GM21576 (cell line): ENCODE measurements around the gene SORCS2.

Experiments
- ATAC-seq: cut with Tn5 transposase; IDR thresholded peaks from one replicate; pipeline ENCODE4 v1.9.1; 2021; ENCODE audit warnings: mild to moderate bottlenecking, moderate library complexity; ENCODE audit not compliant: unreplicated experiment

The SORCS2 gene

DNA sequence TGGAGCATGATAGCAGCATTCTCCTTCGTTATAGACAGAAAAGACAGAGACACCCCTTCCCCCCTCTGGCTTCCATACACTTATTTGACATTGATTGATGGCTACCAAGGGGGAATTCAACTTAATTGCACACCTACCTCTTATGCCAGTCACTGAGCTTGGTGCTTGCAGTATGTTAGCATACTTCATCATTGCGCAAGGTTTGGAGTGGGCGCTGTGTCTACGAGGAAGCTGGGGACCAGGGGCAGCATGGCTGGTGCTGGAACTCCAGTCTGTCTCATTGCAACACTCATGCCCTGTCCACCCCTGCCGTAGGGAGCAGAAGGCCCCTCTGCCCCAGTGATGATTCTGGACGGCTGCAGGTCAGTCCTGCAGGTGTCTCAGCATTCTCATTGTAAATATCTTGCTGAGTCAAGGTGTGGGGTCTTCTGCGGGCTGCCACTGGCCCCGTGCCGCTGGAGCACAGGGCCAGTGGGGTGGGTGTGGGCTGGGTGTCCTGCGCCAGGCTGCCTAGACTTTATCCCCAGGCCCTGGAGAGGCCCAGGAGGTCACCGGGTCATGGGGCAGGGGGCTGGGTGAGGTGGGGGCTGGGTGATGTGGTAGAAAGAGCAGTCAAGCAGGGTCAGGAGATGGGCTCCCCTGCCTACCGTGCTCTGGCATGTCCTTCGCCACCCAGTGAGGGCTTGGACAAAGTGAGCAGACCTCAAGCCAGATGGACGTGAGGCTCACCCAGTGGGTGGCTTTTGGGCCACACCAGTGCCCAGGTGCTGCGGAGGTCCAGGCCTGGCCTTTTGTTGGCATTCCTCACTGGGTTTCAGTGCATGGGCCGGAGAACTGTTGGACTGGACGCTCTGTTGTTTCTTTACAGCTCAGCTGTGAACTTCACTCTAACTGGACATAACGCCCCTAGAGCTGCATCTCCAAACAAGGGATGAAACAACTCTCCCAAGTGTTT, 156.9 kb downstream of the SORCS2 start:
- no peak for ATAC-seq

DNA sequence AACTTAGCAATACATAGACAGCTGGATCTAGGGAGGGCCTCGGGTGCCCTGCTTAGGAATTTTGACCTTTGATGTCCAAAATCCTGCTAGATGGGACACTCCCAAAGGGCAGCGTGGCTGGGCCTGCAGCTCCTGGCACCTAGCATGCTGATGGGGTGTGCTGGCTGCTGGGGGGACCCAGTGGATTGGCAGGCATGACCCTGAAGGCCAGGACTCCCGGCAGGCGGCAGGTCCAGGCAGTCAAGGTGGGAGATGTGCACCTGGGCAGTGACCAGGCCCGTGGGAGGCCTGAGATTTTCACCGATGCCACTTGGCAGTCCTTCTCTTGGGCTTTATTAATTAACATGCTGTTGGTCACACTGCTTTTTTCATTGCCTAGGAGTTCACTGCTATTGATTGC, 158.1 kb downstream of the SORCS2 start:
- ATAC-seq, result no peak

DNA sequence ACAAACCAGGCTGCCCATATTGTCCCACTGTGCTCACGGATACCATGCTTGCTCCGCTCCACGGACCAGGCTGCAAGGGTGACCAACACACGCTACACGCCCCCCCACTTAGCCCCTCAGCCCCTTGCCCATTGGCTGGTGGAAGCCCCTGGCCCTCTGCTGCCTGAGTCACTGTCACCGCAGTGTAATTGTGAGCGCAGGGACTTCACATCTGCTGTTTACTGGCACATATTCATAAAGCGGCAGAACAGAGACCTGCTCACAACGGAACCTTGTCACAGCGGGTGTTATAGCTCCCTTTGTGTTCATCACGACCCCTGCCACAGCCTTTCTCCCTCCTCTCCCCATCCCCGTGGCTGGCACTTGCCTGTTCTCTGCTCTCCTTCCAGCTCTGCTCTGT, 158.7 kb downstream of the SORCS2 start:
- no peak for ATAC-seq

DNA sequence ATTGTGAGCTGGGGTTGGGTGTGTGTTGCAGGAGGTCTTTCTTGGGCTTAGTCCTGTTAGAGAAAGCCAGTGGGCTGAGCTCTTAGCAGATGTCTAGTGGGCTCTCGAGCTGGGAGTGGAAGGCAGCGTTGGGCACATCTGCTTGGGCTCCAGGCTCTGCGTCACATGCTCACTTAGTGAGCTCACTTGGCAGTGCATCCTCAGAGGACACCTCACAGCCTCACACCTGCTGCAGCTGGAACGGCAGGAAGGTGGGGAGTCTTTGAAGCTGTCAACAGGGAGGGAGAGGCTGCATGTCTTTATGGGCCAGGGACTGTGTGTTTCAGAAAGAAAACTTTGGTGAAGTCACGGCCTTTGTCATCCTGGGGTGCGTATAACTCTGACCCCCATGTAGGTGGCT, 160.1 kb downstream of the SORCS2 start:
- no peak for ATAC-seq

DNA sequence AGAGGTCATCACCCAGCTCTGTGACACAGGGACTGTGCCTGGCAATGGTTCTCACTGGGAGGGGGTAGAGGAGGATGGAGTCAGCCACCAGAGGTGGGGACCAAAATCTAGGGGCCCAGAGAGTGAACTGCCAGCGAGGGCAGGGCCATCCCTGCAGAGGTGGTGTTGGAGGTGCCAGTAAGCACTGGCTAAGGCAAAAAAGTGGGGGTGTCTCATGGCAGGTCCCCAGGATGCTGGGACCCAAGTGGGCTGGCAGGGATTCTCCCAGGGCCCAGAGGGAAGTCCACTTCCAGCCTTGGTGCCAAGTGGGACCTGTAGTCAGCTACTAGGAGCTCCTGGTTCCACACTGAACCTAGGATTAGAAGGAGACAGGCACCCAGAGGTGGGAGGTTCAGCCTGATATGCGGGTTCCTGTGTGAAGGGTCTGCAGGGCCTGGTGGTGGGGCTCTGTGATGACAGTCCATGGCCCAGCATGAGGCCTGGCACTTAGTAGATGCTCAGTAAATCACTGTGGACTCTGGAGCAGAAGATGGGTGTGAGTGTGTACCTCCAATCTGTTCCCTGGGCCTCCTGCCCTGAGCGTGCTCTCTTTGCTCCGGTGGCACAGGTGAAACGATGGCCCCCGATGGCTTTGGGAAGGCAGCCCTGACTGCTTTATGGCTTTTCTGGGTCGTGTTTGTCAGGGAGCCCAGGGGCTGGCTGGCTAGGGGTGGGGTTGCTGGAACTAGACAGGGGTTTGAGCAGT, 160.9 kb downstream of the SORCS2 start:
- ATAC-seq, result no peak

DNA sequence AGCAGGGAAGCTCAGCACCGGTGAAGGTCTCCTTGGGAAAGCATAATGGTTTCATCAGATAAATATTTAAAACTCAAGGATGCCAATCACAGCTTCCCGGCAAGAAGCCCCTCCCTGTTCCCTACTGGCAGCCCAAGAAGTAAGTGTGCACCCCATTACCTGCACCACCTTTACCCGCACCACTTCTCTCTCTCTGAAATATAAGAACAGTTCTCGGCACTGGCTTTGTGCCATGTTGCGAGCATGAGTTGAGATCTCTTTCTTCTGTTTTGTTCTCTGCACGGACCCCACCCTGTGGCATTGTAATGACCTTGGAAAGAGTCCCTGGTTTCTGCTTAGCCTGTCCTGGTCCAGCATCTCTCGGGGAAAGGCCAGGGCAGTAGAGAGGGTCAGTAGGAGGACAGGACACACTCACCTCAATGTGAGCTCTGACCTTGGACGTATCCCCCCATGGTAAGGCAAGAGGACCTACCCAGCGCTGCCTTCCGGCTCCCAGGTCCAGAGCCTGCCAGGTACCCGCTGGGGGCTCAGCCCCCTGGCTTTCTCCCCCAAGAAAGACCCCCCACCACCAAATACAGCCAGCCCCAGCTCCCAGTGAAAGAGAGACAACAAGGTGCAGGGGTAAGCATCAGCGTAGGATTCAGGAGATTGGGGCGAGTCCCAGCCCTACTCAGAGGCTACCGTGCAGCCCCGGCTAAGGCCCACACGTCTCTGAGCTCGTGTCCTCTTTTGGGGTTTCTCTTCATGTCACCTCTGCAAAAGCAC, 161.7 kb downstream of the SORCS2 start:
- no peak for ATAC-seq

DNA sequence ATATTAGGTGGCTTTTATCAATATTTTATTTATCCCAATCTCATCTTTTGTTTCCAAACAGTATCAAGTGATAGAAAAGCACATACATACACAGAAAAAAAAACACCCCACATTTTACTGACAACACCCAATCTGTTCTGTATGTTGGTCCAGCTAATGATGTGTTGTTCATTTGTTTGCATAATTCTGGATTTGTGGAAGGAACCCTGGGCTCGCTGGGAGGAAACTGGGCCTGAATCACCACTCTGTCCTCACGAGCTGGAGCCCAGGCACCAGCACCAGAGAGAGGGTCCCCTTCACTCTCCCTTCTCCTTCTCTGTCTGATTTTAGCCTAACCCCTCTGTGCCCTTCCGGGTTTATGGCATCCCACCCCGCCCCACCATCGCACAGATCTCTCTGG, 162.6 kb downstream of the SORCS2 start:
- ATAC-seq, result no peak

DNA sequence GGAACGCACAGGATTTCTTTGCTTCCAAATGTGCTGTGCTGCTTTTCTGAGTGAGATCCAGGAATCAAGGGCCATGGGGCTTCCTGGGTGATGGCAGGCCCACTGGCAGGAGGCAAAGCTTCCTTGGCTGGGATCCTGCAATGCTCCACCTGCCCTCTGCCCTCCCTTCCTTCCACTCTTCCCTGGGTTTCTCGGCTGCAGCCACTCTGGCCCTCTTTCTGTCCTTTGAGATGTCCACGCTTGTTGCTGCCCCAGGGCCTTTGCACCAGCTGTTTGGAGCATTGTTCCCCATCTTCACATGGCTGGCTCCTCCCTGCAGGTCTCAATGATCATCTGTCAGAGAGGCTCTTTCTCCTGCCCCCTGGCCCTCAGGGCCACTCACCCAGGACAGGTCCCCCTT, 163.5 kb downstream of the SORCS2 start:
- ATAC-seq, result no peak

DNA sequence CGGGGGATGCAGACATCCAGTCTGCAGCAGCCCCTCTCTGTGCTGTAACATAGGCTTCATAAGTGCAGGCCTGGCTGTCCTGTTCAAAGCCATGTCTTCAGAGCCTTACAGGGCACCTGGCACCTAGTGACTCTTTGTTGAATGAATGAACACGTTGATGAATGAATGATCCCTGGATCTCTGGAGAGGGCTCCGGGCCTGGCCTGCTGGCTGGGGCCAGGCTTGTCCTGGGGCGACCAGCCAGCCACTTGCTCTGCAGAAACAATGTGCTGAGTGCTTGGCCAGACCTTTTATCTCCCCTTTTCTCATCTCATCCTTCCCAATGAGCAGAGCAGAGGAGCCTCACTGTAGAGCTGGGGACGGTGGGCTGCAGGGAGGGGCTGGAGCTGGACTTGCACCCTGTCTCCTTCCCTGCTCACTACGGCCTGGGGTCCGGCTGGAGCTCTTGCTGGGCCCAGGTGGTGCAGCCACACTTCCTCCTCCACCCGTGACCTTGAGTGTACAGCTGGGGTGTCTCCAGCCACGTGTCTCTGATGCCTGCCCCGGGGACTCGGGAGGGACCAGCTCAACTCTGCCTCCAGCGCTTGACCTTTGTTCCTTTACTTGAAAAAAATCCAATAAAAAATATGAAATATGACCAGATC, 164.5 kb downstream of the SORCS2 start:
- no peak for ATAC-seq

DNA sequence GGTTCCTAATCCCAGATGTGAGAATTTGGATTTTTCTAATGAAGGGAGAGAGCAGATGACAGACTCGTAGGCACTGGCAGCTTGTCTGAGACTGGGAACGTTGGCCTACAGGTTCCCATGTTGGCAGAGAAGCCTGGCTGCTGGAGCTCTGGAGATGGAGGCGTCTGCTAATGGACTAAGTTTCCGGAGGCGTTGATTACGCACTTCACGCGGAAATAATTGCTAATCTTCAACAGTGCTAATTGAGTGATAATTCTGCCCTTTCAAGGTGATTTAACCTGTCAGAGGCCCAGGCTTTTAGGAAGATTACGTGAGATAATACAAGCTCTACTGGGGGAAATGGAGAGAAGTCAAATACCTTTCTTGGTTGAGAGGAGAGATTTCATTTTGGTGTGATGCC, 165.0 kb downstream of the SORCS2 start:
- no peak for ATAC-seq

DNA sequence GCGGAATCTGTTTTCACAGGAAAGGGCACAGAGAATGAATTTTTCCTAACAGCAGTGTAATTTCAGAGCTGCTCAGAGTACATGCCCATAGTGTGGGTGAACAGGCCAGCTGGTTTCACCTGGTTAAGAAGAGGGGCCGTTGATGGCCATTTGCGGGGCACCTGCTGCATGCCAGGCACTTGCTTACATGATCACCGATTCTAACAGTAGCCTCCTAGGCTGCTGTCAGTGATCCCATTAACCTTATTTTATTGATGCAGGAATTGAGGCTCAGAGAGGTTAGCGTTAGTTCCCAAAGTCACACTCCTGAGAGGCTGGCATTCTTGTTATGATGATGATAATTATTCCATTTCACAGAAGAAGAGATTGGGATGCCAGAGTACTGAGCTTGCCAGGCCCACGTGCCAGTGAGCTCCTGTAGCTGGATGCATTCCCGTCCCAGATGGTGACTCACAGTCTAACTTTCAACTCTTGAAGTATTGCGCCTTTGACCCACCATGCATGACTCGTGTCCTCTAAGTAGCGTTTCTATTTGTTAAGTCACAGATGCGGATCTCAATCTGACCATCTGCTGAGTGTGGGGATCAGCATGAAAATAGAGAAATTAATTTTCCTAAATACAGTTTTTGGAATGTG, 165.9 kb downstream of the SORCS2 start:
- ATAC-seq, result no peak

DNA sequence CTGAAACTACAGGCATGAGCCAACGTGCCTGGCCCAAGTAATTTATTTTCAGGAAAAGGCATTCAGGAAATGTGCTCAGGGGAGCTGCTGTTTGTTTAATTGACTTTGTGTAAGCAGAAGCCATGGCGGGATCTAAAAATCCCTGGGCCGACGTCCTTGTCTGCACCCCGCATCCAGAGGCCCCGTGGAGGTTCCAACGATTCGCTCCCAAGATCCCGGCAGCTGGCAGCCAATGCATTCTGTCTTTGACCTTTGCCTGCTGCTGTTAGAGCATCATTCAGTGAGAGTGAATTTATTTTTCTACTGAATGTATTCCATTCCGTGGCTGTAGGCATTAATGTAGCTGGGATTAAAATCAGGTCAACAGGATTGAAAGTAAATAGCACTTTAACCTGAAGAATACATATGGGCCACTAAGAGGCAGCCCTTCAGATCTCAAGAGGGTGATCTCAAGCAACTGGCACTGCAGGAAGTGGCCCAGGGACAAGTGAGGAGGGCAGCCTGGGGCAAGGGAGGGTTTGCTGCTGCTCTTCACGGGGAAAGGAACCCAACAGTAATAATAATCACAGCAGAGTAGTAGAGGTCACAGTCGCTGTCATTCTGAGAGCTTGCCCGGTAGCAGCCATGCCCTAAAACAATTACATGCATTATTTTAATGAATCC, 167.2 kb downstream of the SORCS2 start:
- no peak for ATAC-seq

DNA sequence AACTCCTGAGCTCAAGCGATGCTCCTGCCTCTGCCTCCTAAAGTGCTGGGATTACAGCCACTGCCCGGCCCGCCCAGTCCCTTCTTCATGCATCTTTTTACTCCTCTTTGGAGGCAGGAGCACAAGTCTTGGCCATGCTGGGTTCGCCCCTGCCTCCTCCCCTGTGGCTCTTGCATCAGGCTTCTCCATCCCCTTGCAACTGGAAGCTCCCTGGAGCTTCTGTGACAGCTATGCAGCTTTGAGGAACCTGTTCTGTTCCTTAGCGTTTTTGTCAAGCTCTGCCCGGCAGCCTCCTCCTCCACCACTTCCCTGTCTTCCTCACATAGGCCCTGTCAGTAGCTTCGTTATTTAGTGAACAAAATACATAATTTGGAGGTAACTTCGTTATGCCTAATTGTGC, 168.5 kb downstream of the SORCS2 start:
- ATAC-seq, result no peak

DNA sequence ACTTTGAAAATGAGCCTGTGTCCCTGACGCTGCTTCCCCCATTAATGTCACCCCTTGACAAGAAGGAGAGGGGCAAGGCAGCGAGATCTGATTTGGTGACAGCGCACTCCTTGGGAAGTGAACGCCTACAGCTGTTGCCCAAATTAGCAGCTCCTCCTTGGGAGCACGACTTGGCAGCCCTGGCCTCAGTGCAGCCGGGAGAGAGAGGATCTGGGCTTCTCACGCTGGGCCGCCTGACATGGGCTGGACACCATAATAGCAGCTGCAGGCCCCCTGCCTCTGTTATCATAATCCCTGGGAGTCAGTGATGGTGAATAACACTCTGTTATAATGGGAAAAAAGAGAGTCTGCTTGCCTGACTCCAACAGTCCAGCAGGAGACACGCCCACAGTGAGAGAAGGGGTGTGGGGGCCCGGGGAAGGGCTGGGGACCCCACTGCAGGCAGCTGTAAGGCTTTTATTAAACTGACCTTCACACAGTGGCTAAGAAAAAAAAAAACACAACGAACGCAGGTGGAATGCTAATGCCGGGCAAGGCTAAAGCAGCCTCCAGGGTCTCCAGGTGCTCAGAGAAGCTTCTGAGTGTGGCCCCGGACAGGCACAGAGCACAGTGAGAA, 169.1 kb downstream of the SORCS2 start:
- no peak for ATAC-seq

DNA sequence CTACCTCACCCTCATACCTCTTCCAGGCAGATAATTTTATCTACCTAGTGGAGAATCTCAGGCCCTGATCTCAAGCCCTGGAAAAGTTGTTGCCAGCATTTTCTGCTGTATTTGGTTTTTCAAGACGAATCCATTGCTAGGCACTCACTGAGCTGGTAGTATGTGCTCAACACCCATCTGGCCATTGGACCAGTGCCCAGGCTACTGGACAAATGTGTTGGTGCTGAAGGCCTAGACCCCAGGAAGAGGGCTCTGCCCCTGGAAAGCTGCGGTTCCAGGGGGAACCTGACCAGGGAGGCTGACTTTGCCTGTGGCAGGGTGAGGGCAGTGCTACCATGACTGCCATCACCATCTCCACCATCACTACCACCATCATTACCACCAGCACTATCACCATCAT, 170.0 kb downstream of the SORCS2 start:
- ATAC-seq, result no peak

DNA sequence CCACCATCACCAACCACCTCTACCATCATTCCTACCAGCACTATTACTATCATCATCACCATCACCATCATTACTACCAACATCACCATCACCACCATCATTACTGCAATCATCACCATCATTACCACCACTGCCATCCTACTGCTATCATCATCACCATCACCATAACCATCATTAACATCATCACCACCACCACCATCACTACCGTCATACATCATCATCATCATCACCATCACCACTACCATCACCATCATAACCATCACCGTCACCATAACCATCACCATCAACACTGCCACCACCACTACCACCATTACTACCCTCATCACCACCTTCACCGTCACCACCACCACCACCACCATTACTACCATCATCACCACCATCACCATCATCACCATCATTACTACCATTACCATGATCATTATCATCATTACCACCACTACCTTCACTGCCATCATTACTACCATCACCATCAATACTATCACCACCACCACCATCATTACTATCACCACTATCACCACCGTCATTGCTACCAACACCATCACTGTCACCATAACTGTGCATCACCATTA, 170.6 kb downstream of the SORCS2 start:
- ATAC-seq, result no peak

DNA sequence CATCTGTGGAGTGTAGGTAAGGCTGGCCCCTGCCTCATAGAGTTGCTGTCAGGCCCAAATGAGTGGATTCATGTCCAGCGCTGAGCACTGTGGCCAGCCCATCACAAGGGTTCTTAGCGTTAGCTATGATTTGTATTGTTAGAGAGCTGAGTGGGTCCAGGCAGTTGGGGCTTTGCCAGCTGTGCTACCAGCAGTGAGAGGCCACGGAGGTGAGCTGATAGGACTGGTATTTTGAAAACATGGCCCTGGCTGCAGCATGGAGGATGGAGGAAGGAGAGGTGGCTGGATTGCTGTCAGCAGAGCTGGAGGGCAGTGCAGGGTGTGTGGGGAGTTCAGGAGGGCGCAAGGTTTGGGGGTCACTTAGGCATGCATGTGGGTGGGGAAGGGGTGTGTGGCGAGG, 172.6 kb downstream of the SORCS2 start:
- ATAC-seq, result no peak

DNA sequence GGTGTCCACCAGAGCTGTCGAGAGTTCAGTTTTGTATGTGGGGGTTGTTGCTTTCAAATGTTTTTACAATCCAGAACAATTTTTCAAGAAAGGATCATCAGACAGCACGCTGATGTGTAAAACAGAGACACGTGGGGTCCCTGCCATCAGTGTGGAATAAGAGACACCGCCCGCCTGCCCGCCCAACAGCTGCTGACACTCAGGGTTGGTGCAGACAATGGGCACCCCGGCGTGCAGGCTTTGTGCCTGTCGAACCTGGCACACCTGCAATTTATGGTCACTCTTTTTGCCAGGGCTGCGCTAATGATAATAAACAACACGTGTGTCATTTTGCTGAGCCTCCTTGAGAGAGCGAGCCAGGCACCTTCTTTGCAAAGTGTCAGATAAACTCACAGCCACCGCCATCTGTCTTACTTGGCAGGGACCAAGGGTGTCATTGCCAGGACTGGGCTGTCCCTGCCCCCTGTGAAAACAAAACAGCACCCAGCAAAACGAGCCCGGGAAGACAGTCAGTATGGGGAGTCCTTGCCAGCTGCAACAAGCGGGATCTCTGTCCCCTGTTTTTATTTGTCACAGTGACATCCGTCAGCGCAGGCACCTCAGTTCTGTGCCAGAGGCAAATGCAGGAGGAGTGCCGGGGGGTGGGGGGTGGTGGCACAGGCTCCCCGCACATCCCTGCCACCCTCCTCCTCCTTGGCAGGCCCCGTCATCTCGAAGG, 173.3 kb downstream of the SORCS2 start:
- no peak for ATAC-seq
